Endothelial cell of umbilical vein (primary cell): ENCODE results near the gene CNTNAP2.

Experiments
- CTCF ChIP-seq, 2 donors: IDR thresholded peaks; 1 replicate in 1 of 2; 2 replicates in 1 of 2; pipeline ENCODE4 v1.5.1; 2011; ENCODE audit warnings: low read length in 2 of 2, mild to moderate bottlenecking in 2 of 2, moderate library complexity in 2 of 2, control low read depth in 1 of 2, inconsistent platforms in 1 of 2, low read depth in 1 of 2; ENCODE audit not compliant: insufficient read depth in 1 of 2; ENCODE audit errors: extremely low read depth in 1 of 2
- FOS ChIP-seq: IDR thresholded peaks from 2 replicates; pipeline ENCODE4 v1.6.1; 2011; ENCODE audit warnings: mild to moderate bottlenecking, low read length, moderate library complexity, borderline replicate concordance; ENCODE audit not compliant: insufficient read depth
- MYC ChIP-seq: IDR thresholded peaks from one replicate; pipeline ENCODE4 v1.6.1; 2011; ENCODE audit warnings: mild to moderate bottlenecking, low read depth, low read length

GRCh38 chr7:147044941-147045340 is 928.3 kb downstream of the CNTNAP2 start:
- no peak for TF ChIP-seq CTCF (IDR thresholded peaks at IDR 0.05; ENCODE audit: extremely low read depth in 1 of 2, insufficient read depth in 1 of 2, low read depth in 1 of 2, low read length in 2 of 2)
- no peak for TF ChIP-seq MYC
- no peak for TF ChIP-seq FOS
